Peyer's patch (tissue), 4 donors: Measurements from ENCODE around the gene TECTB.

Experiments
- CTCF ChIP-seq, 6 experiments: fragments of 450-650 bp in 4 of 6; fragments of 200-600 bp in 2 of 6; sonication (generic) in 1 of 6; IDR thresholded peaks; one replicate each; pipeline ENCODE4 v1.5.1; 2017 to 2019; ENCODE audit warnings: antibody characterized with exemption in 6 of 6, mild to moderate bottlenecking in 3 of 6, moderate library complexity in 1 of 6
- POLR2A ChIP-seq, 2 donors: fragments of 450-650 bp; IDR thresholded peaks; one replicate each; pipeline ENCODE4 v1.5.1; 2017; ENCODE audit warnings: antibody characterized with exemption in 2 of 2, mild to moderate bottlenecking in 2 of 2, moderate library complexity in 2 of 2

- TF ChIP-seq CTCF (IDR thresholded peaks at IDR 0.05) (no peak), POLR2A (IDR thresholded peaks at IDR 0.05) (no peak)
These were observed 23.5 kb upstream of the TECTB start for GRCh38 chr10:112259688-112260087.
